CD4-positive, alpha-beta T cell treated with Interferon gamma for 1 hour (primary cell): ENCODE measurements around the gene KIAA1328.
"Not testable (repeated sequence)": the region's sequence is repeated elsewhere in the genome, so short reads cannot be mapped to it uniquely, and the experiment has no call there.

ENCODE experiments used
- DNase-seq: peaks from one replicate; pipeline ENCODE4 v3.0.0-alpha.2; 2020

Gene KIAA1328

DNA sequence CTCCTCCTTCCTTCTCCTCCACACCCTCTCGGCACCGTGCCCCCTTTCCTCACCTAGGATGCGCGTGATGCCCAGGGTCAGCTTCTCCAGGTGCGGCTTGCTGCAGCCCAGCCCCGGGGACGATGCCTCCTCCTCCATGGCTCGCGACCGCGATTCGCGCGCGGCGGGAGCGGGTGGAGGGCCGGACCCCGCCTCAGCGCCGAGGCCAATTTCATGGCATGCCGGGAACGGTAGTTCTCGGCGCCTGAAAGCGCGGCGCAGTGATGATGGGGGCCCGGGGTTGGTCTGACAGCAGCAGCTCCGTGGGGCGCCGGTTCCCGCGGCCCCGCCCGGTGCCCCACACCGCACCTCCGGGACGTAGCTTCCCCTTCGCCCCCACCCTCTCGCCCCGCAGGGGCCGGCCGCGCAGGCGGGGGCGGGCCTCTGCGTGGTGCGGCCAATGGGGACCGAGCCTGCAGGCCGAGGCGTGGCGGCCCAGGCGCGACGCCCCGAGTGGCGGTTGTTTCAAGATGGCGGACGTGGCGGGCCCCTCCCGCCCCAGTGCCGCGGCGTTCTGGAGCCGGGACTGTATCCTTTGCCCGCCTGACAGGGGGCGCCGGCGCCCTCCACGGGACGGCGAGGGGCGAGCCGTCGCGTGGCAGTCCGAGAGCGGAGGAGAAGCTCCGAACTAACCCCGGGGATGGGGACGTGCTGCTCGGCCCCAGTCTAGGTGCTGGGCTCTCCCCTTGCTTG is at the start of gene KIAA1328, which contains the start of gene TPGS2:
TSS of gene KIAA1328 (plus strand) at position 498 of the 732 bp plus-strand sequence. CDS start at position 510, 12 bp downstream.
TSS of gene TPGS2 (minus strand) at position 373 of the 732 bp plus-strand sequence. CDS start at position 138, 235 bp downstream.
- DNase-seq, result peak; percentile 87

DNA sequence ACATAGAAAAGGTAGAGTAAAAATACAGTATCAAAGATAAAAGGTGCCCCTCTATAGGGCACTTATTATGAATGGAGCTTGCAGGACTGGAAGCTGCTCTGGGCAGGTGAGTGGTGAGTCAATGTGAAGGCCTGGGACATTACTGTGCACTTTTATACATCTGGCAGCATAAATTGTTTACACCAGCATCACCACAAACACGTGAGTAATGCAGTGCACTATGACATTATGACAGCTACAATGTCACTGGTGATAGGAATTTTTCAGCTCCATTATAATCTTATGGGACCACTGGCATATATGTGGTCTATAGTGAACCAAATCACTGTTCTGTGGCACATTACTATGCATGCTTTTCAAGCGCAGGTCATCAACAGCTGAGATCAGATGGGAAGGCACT is 48.2 kb upstream of the KIAA1328 start:
- DNase-seq, result no peak

DNA sequence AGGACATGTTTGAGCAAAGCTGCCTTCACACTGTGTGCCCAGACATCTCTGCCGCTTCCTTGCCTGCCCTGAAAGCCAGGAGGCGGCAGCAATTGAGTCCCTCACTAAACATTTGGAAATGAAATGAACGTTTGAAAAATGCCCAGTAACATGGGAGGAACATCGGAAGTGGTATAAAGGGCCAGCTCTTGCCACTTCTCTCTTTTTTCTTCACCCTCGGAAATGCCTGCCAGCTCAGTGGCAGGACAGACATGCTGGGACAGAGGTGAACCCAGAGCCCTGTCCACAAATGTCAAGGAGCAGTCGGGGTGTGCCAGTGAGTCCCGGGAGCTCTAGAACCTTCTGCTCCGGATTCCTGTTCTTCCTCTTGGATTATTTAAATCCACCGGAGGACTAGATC is 46.2 kb upstream of the KIAA1328 start:
- no peak for DNase-seq

DNA sequence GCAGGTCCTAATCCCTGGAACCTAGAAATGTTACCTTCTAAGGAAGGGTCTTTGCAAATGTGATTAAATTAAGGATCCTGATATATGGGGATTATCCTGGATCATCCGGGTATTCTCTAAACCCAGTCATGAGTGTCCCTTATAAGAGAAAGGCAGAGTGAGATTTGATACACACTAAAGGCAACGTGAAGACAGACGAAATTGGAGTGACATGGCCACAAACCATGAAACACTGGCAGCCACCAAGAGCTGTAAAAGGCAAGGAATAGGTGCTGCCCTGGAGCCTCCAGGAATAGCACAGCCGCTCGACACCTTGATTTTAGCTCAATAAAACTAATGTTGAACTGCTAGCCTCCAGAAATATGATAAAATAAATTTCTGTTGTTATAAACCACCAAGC is 45.1 kb upstream of the KIAA1328 start:
- DNase-seq, result no peak

DNA sequence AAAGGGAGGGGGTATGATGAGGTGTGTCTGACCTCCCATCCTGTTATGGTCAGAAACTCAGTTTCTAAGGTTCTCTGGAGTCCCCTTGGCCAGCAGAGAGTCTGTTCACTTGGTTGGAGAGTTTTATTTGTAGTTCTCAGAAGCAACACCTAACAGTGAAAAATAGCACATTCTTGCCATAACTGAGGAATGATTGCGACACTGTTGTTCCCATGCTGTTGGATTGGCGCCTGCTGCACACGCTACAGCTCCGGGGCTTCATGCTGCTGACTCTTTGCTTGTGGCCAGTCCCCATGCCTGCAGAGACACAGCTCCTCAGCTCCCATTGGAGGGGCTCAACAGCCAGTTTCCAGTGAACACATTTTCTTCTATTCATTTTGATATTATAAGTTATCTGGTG is 42.2 kb upstream of the KIAA1328 start:
- no peak for DNase-seq

DNA sequence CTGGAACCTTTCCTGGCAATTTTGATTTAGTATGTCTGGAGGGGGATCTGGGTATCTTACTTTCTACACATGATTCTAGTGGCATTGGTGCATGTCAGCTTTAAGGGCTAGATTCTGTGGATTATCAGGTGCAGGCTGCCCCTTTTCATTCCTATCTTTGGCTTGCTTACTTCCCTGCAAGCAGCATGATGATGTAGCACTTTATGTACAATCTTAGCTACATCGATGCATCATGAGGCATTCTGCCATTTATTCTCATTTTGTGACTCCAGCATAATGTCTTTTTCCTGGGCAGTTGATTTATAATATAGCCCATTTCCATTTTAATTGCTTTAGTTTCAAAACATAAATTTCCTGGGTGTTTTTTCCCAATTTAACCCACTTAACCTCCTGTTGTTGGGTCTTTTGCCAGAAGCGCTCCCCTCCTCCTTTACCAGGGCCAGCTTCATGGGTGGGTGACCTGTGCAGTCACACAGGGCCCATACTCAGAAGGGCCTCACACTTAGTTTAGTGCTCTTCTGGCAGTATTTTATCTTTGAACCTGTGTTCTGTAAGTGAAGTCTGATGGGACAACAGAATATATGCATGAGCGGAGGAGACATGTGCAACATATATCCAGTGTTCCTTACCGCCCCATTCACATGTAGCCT is 36.2 kb upstream of the KIAA1328 start:
- no peak for DNase-seq

DNA sequence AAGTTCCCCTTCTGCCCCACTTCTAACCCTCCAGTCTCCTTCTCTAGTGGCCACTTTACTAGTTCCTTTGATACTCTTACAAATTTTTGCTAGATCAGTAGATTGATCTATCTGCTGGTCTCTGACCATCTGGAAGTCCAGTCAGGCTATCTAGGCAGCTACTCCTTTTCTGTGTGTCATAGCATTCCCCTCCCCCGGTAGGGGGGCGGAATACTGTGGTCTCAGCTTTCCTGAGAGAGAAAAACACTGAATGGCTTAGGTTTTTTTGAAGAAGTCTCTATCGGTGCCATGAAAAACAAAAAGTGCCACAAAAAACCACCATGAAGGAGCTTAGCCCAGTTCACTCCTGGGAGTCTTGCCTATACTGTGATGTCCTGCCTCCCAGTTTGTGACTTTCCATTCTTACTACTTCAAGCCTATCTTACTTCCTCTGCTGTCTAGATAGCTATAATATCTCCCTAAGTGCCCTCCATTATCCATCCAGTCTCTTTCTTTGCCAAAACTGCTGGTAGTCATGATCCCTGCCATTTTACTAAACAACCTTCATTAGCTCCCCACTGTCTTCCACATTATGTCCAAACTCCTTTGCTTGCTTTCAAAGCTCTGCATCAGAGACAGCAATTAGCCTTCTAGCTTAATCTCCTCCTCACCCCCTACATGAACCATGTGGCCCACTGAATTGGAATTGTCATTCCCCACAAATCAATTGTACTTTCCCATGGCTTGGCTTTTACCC is 30.0 kb upstream of the KIAA1328 start:
- DNase-seq, result no peak

DNA sequence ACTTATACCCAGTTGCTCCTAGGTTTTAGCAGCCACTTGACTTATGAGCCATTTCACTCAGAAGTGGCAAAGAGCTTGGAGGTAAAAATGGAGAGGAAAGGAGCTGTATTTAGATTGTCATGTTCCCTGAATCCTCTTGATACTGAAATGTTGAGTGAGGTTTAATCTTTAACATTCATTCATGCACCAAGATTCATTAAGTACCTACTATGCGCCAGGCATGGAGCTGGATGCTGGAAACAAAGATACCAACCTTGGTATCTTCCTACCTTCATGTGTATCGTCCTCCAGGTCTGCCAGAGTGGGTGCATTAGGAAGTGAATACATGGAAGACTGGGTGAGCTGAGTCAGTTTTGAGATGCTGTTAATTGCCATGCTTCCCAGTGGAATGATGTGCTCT is 23.8 kb upstream of the KIAA1328 start:
- DNase-seq, result no peak

DNA sequence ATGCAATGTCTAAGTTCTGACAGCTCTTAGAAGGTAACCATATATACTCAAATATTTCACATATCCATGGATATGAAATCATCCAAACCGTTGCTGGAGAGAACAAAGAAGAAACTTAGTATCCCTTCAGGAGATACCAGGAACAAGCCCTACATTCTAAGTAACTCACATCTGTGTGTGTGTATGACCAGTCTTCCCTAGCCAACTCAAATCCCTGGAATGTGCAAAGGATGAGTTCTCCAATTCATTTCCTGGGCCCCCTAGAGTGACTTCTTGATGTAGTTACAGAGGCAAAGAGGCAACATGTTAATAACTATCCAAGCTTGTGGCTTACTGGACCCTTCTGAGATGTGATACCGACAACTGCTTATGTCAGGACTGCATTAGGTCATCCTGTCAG is 20.2 kb upstream of the KIAA1328 start:
- DNase-seq, result no peak

DNA sequence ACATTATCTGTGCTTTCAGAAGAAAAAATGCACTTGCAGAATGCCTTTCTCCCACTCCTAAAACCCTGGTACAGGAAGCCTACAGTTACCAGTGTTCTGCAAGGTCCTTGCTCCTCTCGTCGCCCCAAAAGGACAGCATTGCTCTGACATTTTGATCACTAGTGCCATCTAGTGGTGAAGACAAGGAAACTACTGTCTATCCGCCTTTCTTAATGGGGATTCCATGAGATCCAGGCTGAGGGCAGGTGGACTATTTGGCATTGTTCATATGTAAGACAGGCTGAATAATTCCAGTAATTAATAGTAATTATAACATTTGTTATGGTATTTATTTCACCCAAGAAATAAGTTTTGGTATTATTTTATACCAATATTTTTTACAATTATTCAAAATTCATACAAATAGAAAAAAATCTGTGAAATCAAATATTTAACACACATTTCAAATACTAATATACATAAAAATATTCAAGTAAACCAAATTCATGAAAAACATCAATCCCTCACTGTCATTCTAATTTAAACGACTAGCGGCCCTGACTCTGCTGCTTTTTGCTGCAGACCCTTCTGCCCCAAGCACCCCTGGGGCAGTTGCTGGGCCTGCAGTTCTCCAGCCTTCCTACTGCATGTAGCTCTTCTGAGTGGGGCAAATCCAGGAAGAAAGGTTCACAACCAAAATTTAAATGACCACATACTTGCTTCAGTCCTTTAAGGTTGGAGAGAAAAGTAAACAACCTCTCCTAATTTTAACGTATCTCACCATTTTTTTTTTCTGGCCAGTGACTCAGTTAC is 19.1 kb upstream of the KIAA1328 start:
- peak; percentile 19 for DNase-seq

DNA sequence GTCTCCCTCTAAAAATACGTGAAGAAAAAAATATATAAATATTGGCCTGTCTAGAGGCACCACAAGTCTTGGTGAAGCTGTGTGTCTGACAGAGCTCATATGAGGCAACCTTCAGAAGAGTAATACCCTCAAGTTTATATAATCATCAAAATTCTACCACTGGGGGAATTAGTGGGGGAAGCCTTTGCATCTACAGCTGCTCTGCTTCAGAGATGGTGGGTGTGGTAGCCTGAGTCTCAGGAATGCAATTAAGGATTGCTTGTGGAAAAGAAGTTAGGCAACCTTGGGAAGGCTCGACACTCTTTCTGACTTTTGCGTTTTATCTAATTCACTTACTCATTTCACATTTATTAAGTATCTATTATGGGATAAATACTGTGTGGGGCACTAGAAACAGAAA is 17.5 kb upstream of the KIAA1328 start:
- no peak for DNase-seq

DNA sequence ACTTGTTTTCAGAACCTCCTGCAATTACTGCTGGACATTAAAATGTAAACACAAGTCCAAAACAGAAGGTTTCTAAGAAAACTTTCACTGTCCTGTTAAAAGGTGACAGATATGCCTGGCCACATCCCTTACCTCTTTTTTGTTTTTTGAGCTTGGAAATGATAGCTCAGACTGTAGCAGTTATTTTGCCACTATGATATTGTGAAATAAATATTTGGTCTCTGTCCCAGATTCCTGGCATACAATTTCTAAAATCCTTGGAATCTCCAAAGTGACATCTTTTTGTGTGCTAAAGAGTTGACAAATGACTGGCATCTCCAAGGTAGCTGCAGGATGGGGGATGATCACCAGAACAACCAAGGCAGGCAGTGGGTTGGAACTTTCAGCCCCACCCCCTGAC is 17.0 kb upstream of the KIAA1328 start:
- DNase-seq, result no peak

DNA sequence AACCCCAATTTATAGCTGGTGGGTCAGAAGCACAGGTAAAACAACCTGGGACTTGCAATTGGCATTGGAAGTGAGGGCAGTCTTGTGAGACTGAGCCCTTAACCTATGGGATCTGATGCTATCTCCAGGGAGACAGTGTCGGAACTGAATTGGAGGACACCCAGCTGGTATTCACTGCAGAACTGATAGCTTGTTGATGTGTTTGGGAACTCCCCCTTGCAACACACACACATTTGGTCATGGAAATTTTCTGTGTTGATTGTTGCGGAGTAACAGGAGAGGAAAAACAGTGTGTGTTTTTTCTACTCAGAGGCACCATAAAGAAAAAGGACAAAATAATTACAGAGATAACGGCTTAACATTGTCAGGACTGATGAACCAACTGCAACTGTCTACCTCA is 16.2 kb upstream of the KIAA1328 start:
- DNase-seq, result no peak

DNA sequence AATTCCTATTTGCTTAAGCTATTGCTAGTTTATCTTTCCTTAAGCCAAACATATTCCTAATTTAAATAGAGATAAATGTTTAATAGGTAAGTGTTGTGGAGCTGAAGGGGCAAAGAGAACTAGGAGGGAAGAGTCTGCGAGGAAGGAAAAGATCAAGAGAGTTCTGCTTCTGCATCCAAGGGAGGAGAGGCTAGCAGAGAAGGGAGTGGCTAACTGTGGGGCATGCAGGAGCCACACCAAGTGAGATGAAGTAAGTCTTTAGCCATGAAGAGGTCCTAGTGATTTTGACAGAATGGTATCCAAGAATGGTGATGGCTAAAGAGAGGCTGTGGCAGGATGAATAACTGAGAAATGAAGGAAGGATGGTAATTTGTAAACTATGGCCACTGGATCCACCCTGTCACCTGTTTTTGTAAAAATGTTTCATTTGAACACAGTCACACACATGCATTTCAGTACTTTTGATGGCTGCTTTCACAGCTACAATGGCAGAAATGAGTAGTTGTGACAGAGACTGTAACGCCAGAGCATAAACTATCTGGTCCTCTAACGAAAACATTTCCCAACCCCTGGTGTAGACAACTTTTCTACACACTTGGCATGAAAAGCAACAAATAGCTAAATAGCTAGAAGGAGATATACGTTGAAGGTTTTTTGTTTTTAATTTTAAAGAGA is 15.7 kb upstream of the KIAA1328 start:
- DNase-seq, result no peak

DNA sequence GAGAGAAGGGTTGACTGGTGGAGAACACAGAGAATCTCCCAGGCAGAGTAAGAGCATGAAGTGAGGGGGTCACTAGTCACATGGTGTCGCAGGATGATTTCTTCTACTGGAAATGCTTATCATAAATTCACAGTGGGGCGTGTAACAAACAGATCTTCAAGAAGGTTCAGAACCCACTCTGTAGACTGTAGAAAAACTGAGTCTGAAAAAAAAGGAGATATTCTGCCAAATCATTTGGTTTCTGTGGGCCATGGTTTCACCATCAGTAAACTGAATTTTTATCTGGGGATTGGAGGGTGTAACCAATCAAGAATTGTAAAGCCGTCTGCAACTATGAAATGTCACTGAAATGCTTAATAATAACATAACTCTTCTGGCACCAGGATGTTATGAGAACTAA is 15.1 kb upstream of the KIAA1328 start:
- no peak for DNase-seq

DNA sequence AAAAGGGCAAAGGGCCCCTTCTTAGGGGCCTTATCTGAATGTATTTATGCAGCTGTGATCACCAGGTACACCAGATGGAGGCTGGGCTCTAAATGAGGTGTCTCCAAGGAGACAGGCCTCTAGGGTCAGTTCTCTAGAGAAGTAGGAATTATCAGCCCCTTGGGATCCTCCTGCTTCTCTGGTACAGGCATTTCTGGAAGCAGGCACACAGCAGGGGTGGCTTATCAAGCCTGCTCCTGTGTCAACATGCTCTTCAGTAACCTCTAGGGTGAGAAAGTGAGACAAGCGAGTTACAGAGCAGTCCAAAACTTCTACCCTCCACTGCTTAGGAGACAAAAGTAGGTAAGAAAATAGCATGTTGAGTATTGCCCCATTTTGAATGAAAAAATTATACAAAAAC is 13.9 kb upstream of the KIAA1328 start:
- DNase-seq, result no peak

DNA sequence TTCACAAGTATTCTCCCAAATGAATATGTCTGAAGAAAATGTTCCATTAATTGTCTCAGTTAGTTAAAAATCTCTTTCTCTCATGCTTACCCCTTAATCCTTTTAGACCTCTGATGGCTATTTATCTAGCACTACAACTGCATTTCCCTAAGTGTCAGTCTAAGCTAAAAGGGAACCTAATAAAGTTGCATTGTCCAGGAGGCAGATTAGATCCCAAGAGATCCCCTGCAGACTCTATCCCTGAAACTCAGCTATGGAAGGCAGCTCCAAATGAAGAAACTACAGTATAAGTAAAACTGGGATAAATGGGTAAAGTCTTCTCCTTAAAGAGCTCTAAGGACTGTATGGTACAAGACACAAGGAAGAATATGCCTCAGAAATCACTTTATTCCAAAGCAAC is 12.8 kb upstream of the KIAA1328 start:
- not testable (repeated sequence) for DNase-seq

DNA sequence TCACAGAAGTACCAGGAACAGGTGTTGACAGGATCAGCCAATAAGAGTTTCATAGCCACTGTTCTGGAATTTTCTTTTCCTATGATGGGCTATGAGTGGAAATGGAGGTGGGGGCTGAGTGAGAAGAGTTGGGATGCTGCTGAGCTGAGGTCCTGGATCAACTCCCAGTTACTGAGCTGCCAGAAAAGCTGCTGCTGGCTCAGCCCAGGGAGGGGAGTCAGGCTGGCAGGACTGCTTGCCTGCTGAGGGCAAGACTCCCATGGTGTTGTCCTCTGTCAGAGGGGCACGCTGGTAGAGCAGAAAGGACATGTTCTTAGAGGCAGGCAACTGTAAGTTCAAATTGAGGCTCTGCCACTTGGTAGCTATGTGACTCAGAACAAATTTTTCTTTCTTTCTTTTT is 11.9 kb upstream of the KIAA1328 start:
- no peak for DNase-seq

DNA sequence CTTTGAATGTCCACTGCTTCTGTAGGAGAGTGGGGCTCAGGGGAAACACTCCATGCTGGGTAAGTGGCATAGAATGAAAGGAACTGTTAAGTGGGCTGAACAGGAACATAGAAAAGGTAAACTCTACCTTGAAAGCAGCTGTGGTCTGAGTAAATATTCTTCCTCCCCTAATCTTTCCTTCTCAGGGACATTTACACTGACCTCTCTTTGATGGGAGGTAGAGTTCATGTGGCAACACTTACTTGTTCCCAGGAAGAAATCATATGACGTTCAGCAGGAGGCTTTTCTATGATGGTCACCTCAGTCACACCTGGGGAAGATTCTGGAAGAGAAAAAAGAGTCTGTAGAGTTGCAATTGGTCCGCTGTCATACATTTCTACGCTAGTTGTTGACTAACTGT is 10.3 kb upstream of the KIAA1328 start:
- no peak for DNase-seq

DNA sequence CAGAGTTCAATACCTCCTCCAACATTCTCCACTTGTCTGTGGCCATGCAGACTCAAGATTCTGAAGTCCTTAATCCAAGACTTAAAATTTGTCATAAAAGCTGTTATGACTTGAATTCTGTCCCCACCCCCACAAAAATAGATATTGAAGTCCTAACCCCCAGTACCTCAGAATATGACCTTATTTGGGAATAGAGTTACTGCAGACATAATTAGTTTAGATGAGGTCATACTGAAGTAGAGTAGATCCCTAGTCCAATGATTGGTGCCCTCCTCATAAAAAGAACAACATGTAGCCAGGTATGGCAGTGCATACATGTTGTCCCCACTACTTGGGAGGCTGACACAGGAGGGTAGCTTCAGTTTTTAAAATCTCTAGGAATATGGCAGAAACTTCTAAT is 9.3 kb upstream of the KIAA1328 start:
- no peak for DNase-seq

DNA sequence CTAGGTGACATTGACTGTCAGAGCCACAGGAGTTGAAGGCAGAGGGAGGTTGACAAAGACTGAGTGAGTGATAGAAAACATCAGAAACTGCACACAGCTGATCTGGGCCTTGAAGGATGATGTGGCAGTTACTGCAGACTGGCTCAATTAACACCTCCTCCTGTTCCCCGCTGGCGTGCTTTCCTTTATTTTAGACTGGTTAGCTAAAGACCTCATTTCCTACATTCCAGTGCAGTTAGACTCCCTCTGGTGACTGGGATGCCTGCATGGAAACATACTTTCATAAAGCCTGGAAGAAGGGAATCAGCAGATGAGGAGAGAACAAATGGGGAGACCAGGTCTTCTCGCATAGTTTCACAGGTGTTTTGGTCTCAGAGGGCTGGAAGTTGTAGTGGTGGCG is 7.2 kb upstream of the KIAA1328 start:
- DNase-seq, result no peak

DNA sequence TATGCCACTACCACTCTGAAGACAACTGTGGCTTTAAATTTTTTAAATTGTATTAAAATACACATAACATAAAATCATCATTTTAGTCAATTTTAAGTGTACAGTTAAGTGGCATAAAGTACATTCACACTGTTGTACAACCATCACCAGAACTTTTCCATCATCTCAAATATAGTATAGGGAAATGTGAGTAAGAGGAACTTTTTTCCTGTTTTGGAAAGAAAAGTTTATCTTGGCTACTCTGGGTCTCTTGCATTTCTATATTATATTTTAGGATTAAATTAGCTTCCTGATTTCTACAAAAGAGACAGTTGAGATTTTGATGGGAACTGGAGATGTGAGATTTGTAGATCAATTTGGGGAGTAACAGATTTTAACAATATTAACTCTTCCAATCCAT is 3.4 kb upstream of the KIAA1328 start:
- DNase-seq, result no peak

DNA sequence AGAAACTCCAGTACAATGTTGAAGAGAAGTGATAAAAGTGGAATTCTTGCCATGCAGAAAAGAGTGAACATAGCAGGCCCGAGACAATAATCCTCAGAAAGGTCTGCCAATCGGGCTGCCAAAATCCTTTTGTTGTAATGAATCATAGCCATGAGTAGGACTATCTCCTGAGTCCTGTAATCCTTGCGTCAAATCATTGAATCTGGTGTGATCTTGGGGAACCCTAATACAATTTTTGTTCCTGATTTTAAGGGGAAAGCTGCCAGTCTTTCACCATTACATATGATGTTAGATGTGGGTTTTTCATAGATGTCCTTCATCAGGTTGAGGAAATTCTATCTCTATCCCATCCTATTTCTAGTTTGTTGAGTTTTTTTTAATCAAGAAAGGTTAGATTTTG is 2.4 kb upstream of the KIAA1328 start:
- DNase-seq, result no peak
